NCI-H2107 treated with DMSO at 0.1 percent for 48 hours (cell line): ENCODE measurements around the gene ARIH2.

Source experiments
- DNase-seq: peaks from one replicate; lab custom pipeline; 2025; ENCODE audit not compliant: unreplicated experiment; lab: John Stamatoyannopoulos, UW

Gene ARIH2

DNA sequence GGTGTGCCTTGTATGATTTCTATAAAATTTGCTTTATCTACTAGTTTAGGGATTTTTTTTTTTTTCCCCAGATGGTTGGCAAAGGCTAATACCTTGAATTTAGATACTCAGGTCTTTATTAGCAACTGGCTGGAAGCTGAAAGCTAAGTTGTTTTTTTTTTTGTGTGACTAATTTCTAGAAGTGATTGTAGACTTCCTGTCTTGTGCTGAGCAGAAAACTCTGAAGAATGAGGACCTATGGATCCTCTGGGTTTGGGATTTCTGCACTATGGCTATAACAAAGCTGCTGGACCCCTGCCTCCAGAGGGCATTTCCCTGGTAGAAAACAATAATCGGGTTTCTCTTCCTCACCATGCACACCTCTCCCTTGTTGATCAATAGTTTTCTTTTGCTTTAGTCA lies 10.0 kb downstream of the ARIH2 start:
- DNase-seq = no peak

DNA sequence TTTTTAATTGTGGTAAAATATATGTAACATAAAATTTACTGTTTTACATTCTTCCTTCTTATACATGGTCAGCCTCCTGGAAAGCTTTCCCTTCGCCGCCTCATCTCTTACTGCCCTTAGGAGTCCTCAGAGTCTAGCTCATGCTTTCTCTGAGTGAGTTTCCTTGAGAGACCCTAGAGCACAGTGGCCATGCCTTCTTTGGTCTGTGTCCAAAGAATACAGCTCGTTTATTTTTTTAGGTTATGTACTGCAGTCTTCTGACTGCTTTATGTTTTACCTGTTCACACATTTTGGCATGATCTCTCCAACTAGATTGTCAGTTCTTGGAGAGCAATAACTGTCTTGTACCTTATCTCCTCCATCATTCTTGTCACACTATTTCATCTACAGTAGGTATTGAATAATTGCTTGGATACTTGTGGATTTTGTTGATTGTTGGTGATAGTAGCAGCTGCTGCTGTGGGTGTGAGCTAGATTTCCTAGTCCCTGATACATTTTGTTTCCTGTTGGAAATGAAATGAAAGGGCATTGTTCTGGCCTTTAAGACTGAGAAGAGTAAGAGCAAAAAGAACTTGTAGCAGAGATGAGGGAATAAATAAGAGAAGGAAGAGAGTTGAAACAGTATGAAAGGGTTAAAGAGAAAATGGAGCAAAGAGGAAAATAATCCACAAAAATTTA lies 10.9 kb downstream of the ARIH2 start:
- DNase-seq = no peak

DNA sequence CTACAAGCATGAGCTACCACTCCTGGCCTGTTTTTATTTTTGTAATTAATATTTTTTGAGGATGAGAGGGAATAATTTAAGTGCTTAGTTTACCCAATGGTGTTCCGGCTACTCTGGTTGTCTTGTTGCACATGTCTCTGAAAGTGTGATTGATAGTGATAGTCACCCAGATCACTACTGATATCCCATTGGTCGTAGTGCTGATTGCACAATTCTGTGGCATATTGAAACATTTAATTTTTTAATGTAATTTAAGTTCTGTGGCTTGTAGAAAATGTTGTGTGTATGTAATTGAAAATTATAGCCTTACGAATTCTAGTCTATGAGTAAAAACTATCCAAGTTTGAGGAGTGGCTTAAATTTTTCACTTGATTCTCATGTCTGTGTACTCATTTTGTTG lies 11.9 kb downstream of the ARIH2 start:
- no peak for DNase-seq

DNA sequence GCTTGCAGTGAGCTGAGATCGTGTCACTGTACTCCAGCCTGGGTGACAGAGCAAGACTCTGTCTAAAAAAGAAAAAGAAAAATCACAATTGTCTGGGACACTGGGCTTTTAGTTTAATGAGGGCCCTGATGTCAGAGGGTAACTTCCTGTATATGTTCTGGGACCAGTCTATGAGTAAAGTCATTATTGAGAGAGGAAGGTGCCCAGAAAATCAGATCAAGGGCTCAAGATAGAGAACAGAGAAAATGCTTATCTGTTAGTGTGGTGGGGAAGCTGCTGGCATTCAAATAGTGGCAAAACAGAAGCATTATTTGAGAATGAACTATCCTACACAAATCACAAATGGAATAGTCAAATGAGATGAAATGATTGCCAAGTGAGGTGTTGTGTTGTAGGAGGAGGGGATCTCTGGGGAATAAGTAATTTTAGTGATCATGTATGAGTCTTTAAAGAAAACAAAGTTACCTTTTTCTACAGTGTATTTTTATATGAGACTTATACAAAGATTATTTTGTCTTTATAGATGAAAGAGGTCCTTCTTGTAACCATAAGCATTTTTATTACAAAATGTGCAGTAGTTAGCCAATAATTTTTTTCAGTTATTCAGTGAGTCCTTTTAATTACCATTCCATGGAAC lies 13.4 kb downstream of the ARIH2 start:
- no peak for DNase-seq

DNA sequence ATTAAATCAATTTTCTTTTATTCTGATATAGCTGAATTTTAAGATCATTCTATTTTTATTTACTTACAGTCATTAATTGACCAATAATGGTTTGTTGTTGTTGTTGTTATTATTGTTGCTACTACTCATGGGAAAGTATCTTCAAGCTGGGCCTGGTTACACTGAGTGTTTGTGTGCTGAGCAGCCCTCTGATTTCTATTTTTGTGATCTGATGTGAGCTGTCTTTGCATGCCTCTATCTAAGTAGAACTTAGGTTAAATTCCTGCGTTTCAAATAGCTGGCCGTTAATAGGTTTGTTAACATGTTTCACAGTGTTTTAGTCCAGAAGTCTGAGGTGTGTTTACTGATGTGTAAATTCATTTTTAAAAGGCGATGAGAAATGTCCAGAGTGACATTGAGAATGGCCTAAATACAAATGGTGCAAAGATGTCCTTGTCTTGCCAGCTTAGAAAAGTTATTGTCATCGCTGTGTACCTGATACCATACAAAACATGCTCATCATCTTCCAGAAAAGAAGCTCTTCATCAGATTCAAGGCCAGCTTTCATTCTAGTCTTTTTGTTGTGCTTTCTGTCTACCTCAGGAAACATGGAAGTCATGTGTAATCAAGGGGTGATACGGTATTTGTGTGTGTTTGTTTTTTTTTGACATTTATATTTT lies 15.8 kb downstream of the ARIH2 start:
- DNase-seq = no peak

DNA sequence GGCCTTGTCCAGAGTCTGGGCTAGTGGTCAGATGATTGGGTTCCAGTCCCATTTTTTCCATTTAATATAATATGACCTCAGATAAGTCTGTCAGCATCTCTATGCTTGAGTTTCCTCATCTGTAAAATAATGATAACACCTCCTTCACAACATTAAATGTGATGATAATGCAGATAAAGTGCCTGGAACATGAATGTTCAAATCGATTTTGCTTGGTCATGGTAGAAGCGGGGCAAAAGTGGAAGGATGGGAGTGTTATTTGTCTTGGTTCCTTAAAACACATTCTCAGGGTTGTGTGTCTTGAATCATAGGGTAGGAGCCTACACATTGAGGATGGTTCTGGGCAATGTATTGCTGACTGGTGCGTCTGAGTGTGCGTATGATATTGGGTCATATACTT lies 16.9 kb downstream of the ARIH2 start:
- DNase-seq = no peak

DNA sequence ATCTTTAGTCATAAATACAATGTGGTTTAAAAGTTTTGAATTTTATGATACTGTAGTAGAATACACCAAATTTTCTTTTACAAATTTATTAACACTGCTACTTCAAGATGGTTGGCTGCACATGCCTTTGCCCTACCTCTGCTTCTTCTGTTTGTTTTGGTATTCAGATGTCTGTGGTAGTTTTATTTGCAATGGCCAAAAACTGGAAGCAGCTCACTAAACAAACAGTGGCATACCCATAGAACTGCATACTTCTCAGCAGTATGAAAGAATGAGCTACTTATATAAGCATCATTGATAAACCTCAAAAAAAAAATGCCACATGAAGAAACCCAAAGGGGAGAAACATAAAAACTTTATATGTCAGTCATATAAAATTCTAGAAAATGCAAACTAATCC lies 19.5 kb downstream of the ARIH2 start:
- DNase-seq = no peak

DNA sequence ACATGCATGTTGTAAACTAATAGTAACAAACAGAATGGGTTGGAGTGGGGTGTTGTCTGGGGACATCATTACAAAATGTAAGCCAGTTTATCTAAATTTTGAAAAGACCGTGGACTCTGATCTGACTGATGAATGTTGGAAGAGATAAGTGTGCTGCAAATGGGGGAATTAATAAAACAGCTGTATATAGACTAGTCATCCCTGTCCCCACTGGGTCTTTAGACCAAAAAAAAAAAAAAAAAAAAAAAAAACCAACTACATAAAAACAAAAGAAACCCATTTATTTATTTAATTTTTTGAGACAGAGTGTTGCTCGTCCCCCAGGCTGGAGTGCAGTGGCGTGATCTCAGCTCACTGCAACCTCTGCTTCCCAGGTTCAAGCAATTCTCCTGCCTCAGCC lies 20.0 kb downstream of the ARIH2 start:
- no peak for DNase-seq

DNA sequence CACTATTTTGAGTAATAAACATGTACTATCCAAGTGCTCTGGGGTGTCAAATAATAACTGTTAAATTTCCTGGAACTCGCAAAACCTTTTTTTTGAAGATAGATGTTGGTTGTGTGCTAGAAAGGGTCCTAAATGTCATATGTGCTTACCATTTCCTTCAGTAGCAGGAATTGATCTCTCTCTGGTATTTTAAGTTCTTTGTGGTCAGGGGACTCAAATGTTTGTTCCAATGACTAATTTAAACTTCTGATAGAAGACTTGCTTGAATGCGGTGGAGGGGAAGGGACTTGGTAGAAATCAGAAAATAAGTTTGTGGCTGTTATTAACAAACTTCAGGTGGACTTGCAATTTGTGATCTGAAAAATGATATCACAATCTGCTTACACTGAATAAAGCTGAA lies 26.8 kb downstream of the ARIH2 start:
- DNase-seq = no peak

DNA sequence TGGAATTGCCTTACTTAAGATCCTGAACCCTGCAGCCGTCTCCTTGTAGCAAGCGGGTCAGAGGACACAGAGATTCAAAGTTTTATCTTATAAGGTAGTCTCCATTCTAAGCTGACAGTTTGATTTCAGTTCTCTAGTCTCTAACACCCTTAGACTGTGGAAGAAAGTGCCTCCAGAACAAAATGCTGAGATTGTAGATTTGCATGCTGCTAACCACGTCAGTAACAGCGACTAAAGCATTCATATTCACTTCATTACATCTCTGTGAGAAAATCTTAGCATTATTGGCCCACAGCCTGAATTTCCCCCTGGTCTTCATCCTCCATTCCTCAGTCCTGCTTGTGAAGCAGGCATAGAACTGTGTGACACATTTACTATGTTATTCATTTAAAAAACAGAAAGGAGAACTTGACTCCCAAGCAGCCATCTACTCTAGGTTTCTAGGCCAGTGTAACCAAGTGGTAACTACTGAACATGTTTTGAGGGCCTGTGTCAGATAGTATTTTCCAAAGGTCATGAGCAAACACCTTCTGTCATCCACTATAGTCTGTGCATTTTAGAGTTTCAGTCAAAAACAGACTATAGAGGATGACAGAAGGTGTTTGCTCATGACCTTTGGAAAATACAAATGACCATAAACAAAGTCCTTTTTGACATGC lies 27.4 kb downstream of the ARIH2 start:
- DNase-seq = no peak

DNA sequence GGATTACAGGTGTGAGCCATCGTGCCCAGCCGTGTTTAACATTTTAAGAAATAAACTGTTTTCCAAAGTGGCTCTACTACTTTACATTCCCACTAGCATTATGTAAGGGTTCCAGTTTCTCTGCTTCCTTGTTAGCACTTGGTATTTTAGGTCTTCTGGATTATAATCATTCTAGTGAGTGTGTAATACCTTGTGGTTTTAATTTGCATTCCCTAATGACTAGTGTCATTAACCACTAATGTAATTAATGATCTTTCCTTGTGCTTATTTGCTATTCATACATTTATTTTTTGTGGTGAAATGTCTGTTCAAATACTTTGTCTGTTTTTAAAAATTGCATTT lies 30.7 kb downstream of the ARIH2 start:
- no peak for DNase-seq

DNA sequence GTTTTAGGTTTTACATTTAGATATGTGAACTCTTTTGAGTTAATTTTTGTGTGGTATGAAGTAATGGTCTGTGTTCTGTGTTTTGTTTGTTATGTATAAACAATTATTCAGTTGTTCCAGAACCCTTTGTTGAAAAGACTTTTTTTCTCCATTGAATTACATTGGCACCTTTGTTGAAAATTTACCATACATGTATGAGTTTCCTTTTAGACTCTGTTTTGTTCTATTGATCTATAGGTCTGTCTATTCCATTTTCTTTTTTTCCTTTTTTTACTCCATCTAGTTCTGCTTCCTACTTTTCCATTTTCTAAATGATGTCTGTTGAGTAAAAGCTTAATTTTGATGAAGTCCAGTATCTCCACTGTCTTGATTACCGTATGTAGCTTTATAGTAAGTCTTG lies 31.4 kb downstream of the ARIH2 start:
- DNase-seq = no peak

DNA sequence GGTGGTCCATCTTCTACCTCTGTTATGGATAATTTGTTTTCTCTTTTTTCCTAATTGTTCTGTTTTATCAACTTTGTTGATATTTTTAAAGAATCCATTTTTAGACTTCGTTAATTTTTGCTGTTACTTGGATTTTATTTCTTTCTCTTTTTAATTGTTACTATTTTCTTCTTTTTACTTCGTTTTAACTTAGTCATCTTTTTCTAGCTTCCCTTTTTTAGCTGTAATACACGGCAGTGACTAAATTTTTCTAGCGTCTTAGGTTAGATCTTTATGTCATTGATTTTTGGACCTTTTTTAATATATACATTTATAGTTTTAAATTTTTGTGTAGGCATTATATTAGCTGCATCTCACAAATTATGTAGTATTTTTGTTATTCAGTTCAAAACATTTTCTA lies 33.1 kb downstream of the ARIH2 start:
- no peak for DNase-seq

DNA sequence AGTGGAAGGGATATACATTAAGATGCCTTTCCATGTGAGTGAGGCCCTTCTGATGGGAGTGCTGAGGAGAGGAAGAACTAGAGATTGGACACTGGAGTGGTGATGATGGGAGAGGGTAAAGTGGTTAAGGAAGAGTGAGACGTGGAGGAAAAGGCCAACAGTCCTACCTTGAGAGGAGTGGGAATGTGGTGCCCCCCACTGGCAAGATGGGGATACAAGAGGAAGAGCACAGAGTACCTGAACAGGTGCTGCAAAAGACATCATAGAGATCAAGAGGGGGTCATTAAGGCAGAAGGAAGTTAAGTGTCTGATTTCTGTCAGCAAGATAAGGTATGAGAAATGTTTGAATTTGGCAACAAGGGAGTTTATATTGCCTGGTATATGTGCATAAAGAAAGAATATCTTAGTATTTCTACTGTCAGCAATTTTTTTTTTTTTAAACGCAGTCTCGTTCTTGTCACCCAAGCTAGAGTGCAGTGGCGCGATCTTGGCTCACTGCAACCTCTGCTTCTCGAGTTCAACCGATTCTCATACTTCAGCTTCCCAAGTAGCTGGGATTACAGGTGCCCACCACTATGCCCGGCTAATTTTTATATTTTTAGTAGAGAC lies 34.0 kb downstream of the ARIH2 start:
- peak; percentile 8 for DNase-seq

DNA sequence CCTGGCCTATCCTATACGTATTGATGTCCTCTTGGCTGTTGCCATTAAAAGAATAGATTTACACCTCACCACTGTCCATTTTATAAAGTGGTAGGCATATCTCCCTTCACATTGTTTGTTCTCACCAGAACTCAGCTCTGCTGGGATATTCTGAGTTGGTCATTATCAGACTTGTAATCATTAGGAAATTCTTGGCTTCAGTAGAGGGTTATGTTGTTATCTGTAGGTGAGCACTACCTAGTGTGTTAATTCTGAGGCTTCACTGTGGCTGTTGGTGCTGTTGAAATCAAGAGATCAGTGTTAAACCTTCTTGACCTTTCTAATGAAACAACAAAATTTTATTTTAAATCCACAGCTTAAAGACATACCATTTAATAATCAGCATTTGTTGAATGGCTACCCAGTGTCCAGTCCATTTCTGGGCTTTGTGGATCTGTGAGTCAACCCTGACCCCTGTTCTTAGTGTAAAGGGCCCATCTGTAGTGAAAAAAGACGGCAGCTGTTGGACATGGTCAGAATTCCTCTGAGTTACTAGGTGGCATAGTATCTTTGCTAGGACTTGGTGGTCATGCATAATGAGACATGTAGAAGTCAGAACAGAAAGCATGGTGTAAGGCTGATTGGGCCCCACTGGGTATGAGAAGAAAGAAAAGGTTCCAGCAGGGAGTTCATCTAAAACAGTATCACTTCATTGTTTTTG lies 38.5 kb downstream of the ARIH2 start:
- DNase-seq = no peak

DNA sequence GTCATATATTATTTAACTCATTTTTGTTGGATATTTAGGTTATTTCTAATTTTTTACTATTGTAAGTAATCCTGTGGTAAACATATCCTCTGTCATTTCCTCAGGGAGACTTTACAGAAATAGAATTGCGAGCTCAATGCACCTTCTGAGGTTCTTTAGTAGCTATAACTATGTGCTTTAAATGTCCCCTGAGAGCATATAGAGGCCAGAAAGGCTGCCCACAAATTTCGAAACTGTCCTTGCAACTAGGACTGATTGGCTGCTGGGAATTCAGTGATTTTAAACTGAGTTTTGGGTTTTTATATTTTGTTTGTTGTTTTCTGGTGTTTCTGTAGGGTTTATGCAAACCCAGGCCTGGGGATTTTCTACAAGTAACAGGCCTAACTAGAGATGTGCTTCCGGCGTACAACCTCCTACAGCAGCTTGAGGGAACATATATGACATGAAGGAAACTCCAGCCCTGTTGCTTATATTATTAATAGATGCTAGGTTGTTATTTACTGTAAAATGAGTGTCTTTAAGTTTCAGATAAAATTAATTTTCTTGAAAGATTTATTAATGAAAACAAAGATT lies 42.3 kb downstream of the ARIH2 start:
- no peak for DNase-seq

DNA sequence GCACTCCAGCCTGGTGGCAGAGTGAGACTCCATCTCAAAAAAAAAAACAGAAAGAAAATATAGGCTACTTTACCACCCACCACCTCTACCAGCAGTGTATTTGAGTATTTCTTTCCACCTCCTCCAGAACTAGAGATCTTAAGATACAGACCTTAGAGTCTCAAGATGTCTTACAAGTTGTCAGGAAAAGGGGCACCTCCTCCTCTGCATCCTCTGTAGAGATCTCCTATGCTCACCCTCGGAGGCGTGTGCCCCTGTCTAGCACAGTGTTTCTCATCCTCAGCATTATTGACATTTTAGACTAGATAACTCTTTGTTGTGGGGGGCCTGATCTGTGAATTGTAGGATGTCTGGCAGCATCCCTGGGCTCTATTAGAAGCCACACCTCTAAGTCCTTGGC lies 43.7 kb downstream of the ARIH2 start:
- DNase-seq = no peak

DNA sequence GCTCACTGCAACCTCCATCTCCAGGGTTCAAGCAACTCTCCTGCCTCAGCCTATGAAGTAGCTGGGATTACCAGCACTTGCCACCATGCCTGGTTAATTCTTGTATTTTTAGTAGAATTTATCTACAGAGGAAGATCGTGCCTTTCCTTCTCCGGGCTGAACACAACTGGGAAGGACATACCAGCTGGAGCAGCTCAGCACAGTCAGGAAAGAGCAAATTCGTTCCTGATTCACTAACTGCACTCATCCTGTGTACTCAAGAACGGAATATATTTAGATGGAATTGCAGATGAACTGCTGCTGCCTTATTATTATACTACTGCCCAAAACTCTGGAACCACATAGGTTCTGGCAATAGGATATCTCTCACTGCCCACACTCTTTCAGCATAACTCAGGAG lies 44.3 kb downstream of the ARIH2 start:
- DNase-seq = no peak

DNA sequence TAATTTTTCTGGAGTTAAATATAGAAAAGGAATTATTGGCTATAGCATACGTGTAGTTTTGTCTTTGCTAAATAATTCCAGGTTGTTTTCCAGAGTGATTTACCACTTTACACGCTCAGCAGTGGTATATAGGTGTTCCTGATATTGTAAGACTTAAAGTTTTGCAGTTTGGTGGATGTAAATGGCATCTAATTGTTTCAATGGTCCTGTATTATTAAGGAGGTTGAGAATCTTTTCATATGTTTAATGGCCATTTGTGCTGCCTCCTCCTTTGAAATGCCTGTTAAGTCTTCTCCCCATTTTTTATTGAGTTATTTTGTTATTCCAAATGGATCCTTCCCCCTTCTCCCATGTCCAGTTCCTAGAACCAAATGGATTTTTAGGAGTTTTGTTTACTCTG lies 44.9 kb downstream of the ARIH2 start:
- DNase-seq = no peak

DNA sequence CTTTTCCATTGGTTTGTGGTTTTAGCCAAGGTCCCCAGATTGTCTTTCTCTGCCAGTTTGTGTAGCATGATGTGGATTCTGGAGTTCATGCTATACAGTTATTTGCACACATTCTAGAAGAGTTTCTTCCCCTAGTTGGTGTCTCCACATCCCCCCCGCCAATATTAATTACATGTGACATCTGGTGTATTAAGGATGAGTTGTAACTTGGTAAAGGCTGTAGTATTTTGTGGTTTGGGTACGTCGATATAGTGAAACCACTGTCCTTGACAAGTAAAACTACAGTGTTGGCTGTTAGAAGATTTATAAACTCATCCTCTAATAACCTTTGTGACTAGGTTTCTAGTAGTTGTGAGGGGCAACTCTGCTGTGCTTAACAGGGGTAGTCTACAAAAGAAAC lies 47.7 kb downstream of the ARIH2 start:
- no peak for DNase-seq

DNA sequence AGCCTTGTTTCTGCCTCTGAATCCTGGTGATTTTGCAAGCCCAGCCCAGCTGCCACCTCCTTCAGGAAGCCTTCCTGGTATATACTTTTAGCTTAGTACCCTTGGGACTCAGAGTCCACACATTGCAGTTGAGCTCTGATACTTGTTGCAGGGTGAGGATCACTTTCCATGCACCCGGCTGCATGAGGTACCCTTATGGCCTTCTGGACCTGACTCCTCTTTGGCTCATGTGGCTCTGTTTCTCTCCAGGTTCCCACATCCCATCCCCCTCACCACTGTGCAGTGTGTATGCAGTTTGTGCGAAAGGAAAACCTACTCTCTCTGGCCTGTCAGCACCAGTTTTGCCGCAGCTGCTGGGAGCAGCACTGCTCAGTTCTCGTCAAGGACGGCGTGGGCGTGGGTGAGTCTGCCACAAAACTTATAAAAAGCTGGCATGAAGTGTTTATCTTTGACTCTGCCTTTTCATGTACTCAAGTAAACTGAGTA lies 48.3 kb downstream of the ARIH2 start:
- no peak for DNase-seq
